ENCODE results near the gene SYT1.

DNA sequence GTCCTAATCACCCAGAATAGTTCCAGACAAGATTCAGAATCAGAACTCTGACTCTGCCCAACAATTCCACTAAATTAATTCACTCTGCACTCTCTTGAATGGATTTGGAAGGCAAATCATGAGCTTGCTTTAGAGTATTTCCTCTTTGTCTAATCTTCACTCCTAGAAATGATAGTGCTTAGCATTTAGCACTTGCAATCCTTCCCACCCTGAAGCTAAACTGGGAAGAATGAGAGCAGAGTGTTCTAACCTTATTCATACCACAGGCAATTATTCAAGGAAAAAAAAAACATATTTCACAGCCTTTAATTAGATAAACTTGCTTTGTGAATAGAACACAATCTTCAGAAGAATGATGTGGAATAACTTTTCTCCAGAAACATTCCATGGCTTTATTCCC, 561.5 kb downstream of the SYT1 start:
- no peak for TF ChIP-seq EZH2 (IDR thresholded peaks at IDR 0.05; ENCODE audit: borderline replicate concordance, low read depth, low read length, poor library complexity, severe bottlenecking)
- no peak for TF ChIP-seq CTCF (conservative IDR thresholded peaks at IDR 0.05; ENCODE audit: low read depth, low read length)

Data from A673 (cell line).